Measurements from ENCODE around the gene LGALS3BP. TPM values are rescaled to one million over a fixed set of nuclear protein-coding genes. Genes with fewer than 3 reads are reported as not detected.

The LGALS3BP gene
- total RNA-seq, 1 experiment from 2014 or later = 507 TPM

- intact Hi-C loops (cut with micrococcal nuclease; ENCODE audit: unreplicated experiment) = loop anchor here (2.0 kb wide), 2 partner anchors 21 to 31 kb away; no protein-coding TSS in a partner anchor
- Histone ChIP-seq H3K27me3 (ENCODE audit: insufficient read depth, low read depth) (no peaks in the 10 kb centered on the region), H3K4me1 (replicated peaks; ENCODE audit: insufficient read depth) (peaks cover 47% of the 10 kb centered on the region), H3K27ac (peak overlapping the region; percentile 43; the same call in 1 of the 2 replicates), H3K9me2 (ENCODE audit: insufficient read depth) (no peaks in the 10 kb centered on the region), H3K36me3 (ENCODE audit: low read depth) (no peaks in the 10 kb centered on the region; the same call in 1 of the 2 replicates), H4K20me1 (ENCODE audit: insufficient read depth) (no peaks in the 10 kb centered on the region), H3F3A (ENCODE audit: insufficient read depth, low read depth) (peaks cover 22% of the 10 kb centered on the region; the same call in 1 of the 2 replicates), H3K79me2 (ENCODE audit: low read depth) (no peaks in the 10 kb centered on the region), H3K4me2 (peak overlapping the region; percentile 54), H3K9me3 (ENCODE audit: insufficient read depth, low read depth) (peaks cover under 1% of the 10 kb centered on the region; the same call in 1 of the 2 replicates), H2AFZ (no peak overlapping the region), H3K4me3 (no peak overlapping the region)
- CTCF ChIA-PET = interaction anchor here (0.7 kb wide), 2 partner anchors 10 to 19 kb away, joined by 4 to 9 read pairs; no protein-coding TSS in a partner anchor
- POLR2A ChIA-PET (ENCODE audit: unreplicated experiment) = interaction anchor here (0.7 kb wide), 1 partner anchor 38 kb away, joined by 5 read pairs; the partner anchor contains the start of gene LGALS3BP
- DNase-seq = peak; percentile 56 to 61
- TF ChIP-seq EZH2 (IDR thresholded peaks at IDR 0.05; ENCODE audit: low read depth) (no peak), CTCF (conservative IDR thresholded peaks at IDR 0.05) (no peak)
- BruUV-seq (replicated peaks) = no TSS peak
Measured at GRCh38 chr17:79017546-79018369, 38.0 kb upstream of the LGALS3BP start.

DNA sequence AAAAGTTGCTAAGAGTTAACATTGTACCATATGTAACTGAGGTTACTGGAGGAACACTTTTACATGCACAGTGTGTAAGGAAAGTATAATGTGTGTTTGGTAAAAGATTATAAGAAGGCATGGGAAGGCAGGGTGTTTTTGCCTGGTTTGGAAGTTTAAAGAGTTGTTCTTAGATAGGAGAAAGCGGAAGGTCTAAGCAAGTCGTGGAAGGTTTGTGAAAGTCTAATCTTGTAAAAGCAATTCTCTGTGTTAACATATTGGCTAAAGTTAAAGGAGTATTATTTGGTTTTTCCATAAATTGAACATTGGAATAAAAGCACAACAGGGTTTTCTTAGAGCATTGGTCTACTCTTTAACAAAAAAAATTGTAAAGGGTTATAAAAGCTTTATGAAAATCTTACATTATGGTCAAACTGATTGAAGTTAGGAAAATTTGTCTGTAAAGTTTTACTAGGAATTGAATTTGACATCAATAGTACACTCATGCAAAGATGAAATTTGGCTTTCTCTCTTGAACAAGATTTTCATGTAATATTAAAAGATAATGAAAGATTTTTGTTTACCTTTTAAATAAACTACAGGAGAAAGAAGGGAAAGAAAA lies 34.5 kb upstream of the LGALS3BP start:
- no peak overlapping the region for H3K4me2 ChIP-seq
- H3K27ac ChIP-seq = no peak overlapping the region
- no peak for DNase-seq
- POLR2A ChIA-PET (ENCODE audit: unreplicated experiment) = no interaction called here
- peaks cover 51% of the 10 kb centered on the region for H3K4me1 ChIP-seq (replicated peaks; ENCODE audit: insufficient read depth)
- H3F3A ChIP-seq (ENCODE audit: insufficient read depth, low read depth) = peaks cover 20% of the 10 kb centered on the region; the same call in 1 of the 2 replicates
- H3K9me2 ChIP-seq (ENCODE audit: insufficient read depth) = no peaks in the 10 kb centered on the region
- H3K36me3 ChIP-seq (ENCODE audit: low read depth) = no peaks in the 10 kb centered on the region; the same call in 1 of the 2 replicates
- H3K4me3 ChIP-seq = no peak overlapping the region
- no TSS peak for BruUV-seq (replicated peaks)
- H3K79me2 ChIP-seq (ENCODE audit: low read depth) = peaks cover 2% of the 10 kb centered on the region
- no peaks in the 10 kb centered on the region for H4K20me1 ChIP-seq (ENCODE audit: insufficient read depth)
- TF ChIP-seq EZH2 (IDR thresholded peaks at IDR 0.05; ENCODE audit: low read depth) (no peak), CTCF (conservative IDR thresholded peaks at IDR 0.05) (no peak)
- H3K9me3 ChIP-seq (ENCODE audit: insufficient read depth, low read depth) = peaks cover 7% of the 10 kb centered on the region; the same call in 1 of the 2 replicates
- CTCF ChIA-PET = no interaction called here
- no peak overlapping the region for H2AFZ ChIP-seq
- intact Hi-C loops (cut with micrococcal nuclease; ENCODE audit: unreplicated experiment) = no loop called here
- H3K27me3 ChIP-seq (ENCODE audit: insufficient read depth, low read depth) = no peaks in the 10 kb centered on the region

GRCh38 chr17:79012563-79013134 lies 32.9 kb upstream of the LGALS3BP start:
- CTCF ChIA-PET = no interaction called here
- H2AFZ ChIP-seq = no peak overlapping the region
- H3K9me3 ChIP-seq (ENCODE audit: insufficient read depth, low read depth) = peaks cover 7% of the 10 kb centered on the region; the same call in 1 of the 2 replicates
- peaks cover 4% of the 10 kb centered on the region; the same call in 1 of the 2 replicates for H3K36me3 ChIP-seq (ENCODE audit: low read depth)
- no TSS peak for BruUV-seq (replicated peaks)
- H3F3A ChIP-seq (ENCODE audit: insufficient read depth, low read depth) = peaks cover 17% of the 10 kb centered on the region; the same call in 1 of the 2 replicates
- DNase-seq = no peak
- intact Hi-C loops (cut with micrococcal nuclease; ENCODE audit: unreplicated experiment) = no loop called here
- H3K4me3 ChIP-seq = no peak overlapping the region
- no peaks in the 10 kb centered on the region for H4K20me1 ChIP-seq (ENCODE audit: insufficient read depth)
- TF ChIP-seq CTCF (conservative IDR thresholded peaks at IDR 0.05) = no peak
- no peak for TF ChIP-seq EZH2 (IDR thresholded peaks at IDR 0.05; ENCODE audit: low read depth)
- H3K27me3 ChIP-seq (ENCODE audit: insufficient read depth, low read depth) = no peaks in the 10 kb centered on the region
- POLR2A ChIA-PET (ENCODE audit: unreplicated experiment) = no interaction called here
- H3K79me2 ChIP-seq (ENCODE audit: low read depth) = peaks cover 18% of the 10 kb centered on the region
- H3K9me2 ChIP-seq (ENCODE audit: insufficient read depth) = no peaks in the 10 kb centered on the region
- H3K4me1 ChIP-seq (replicated peaks; ENCODE audit: insufficient read depth) = peaks cover 52% of the 10 kb centered on the region
- H3K4me2 ChIP-seq = no peak overlapping the region
- H3K27ac ChIP-seq = peak overlapping the region; percentile 80; the same call in 1 of the 2 replicates

Measured in PC-9 (cell line).